GM18519 (cell line): Measurements from ENCODE around the gene CTIF.

Experiments used
- ATAC-seq: cut with Tn5 transposase; IDR thresholded peaks from one replicate; pipeline ENCODE4 v1.9.1; 2021; ENCODE audit warnings: mild to moderate bottlenecking, moderate library complexity; ENCODE audit not compliant: unreplicated experiment, low FRiP score

CTIF gene

DNA sequence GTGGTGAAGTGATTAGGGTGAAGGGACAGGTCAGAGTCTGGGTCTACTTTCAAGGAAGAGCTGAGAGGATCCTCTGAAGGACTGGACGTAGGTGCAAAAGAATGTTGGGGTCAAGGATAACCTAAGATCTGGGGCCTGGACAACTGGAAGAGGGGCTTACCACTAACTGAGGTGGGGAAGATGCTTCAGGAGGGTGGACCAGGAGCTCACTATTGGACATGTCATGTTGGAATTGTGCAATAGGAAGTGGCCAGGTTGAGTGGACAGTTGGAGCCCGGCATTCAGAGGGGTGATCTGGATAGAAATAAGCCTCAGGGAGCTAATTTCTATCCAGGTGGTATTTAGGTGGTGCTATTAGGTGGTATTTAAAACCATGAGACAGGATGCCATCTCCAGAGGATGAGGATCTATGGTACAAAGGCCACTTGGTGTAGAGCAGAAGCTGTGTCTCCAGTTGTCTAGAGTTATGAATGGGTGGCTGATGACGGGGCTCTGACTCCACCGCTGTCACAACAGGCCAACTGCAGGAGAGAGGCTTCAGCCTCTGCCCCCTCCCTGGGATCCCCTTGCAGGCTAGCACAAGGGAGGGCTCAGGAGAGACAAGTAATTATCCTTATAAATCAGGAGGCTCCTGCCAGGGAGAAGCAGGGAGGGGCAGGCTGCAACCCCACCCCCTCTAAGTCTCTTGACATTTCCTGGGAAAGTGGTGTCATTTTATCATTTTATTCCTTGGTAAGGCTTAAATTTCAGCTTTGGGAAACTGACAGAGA, 254.0 kb downstream of the CTIF start:
- ATAC-seq, result no peak

DNA sequence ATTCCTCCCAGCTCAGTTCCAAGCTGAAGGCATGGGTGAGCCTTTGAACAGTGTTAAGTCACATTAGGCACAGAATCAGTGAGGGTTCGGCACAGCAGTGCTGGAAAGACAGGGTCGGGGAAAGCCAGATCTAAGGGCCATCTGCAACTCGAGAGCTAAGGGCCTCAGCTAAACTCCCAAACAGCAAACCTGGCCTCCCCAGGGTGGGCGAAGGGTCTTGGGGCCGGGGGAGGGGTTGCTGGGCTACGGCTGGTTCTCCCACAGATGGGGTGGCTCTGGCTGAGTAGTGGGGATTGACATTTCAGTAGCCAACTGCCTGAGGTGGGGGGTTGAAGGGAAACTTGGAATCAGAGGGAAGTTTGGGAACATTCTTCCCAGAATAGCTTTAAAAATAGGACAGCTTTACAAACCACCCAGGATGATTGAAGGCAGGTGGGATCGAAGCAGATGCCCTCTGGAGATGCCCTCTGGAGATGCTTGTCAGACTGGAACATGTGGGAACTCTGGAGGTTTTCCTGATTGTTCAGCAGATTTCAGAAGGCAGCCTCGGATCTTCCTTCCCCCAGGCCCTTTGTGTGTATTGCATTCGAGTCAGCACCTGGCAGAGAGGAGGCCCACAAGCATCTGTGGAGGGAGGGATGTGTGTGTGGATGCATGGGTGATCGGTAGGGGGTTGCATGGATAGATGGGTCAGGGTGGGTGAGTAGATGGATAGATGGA, 255.6 kb downstream of the CTIF start:
- no peak for ATAC-seq

DNA sequence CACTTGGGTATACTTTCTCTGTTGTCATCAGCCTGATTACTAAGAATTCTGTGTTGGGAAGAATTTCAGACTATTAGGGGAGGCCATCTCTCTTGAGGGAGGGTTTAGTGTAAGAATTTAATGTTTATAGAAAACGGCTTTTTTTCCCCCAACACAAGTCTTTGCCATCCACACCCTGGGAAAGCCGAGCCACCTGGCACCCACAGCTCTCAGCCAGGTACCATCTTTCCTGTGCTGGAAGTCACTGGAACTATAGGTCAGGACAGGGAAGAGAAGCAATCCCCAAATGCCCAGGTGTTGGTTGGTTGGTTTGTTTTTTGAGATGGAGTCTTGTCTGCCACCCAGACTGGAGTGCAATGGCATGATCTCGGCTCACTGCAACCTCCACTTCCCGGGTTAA, 256.9 kb downstream of the CTIF start:
- ATAC-seq, result no peak

DNA sequence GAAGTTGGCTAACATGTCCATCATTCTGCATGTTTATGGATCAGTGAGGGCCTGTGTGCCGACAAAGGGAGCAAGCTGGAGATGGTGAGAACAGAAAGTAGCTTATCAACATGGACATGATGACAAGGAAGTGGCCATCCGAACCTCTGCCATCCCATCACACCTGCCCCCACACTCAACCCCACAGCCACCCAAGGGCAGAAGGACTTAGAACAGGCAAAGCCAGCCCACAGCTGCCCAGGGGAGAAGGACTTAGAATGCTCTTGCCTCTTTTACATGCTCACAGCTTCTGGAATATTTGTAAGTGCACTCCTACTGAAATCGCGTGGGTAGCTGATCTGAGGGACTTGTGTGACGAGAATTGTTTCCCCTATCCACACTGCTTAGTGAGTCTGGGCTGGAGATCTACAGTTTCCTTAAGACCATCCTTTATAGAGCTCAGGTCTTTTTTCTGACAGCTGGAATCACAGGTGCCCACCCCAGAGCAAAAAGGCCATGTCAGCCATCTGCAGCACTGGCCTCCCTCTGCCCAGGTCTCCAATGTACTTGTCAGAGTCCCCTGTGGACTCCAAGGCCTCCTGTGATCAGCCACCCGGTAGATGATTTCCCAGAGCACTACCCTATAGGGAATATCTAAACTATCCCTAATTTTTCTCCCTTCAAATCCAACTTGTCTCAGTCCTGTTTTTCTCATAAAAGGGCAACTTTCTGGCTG, 257.8 kb downstream of the CTIF start:
- no peak for ATAC-seq

DNA sequence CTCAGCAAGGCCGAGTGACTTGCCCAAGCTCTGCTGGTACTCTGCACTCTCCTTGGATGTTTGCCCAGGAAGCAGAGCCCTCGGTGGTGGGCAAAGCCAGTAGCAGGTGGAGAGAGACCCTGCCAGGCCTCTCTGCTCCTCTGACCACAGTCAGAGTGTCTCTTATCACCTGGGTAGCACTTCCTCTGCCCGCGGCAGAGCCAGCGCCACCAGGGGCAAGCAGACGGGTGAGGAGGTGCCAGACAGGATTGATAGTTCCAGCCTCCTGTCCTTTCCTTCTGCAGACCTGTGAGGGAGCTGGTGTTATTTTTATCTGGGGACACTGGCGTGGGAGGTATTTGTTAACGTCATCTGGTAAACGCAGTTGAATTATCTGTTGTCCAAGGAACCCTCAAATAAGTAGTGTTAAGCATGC, 259.0 kb downstream of the CTIF start:
- no peak for ATAC-seq

DNA sequence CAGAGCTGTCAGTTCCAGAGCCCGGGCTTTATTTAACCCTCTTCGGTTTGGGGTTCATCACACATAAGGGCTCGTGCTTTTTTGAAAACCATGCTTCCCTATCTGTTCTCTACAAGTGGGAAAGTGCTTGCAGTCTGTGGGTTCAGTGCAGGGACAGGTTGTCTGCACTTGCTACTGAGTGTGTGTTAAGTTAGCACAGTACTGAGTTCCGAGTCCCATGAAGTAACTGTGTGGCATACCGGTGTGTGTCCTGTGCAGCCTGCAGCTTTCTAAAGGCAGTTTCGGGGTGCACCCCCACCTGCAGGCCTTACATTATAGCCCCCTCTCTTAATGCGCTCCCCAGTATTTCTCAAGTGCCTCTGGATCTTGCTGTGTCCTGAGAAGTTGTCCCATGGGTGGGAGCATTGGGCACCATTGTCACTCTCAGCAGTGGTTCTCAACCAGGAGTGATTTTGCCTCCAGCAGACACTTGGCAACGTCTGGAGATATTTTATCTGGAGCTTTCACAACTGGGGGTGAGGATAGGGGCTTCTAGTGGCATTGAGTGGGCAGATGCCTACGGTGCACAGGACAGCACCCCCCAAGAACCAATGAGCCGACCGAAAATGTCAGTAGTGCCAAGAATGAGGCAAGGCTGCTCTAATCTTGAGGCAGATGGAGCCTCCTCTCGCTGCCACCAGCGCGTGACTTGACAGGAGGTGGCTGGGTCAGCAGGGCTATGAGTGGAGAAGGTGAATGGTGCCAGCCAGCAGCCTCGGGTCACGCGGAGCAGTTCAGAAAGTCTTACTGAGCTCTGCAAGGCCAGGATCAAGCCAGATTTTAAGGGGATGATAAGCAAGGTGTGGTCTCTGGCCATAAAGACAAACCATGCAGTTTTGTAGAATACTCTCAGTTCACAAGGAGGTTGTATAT, 259.8 kb downstream of the CTIF start:
- no peak for ATAC-seq

DNA sequence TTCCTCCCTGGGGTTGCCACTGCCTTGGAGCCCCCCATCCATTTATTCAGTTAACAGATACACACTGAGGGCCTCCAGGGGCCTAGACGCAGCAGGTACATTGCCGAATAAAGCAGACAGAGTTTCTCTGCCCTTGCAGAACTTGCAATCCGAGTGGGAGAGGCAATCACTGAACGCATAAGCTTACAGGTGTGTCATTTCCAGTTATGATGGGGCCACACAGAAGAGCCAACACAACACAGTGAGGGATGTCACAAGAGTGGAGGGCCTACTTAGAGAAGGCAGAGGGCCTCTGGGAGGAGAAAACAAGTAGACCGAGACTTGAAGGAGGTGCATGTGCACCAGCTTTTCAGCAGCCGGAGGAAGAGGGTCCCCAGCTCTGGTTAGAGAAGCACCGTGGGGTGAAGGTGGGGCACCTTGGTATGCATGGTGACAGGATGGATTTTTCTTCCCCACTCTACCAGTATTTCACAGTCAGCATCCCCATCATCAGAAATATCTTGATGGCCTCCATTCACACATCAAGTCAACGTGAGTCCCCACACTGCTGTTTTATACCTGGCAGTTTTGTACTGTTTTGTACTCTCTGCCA, 261.0 kb downstream of the CTIF start:
- no peak for ATAC-seq

DNA sequence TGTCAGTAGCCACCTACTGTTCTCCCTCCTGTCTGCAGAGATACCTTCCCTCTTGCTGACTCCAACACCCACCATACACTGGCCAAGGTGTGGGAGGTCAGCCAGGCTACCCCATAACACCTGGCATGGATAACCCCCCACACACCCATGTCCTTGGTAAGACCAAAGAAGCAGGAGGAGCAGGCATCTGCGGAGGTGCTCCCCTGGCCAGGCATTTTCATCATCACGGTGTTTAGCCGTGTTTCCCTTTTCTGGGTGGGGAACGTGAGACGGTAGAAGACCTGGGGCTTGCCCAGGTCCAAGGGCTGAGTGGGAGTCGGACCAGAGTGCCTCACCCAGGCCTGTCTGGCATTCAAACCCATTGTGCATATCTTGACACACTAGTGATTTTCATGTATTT, 261.6 kb downstream of the CTIF start:
- ATAC-seq, result no peak

DNA sequence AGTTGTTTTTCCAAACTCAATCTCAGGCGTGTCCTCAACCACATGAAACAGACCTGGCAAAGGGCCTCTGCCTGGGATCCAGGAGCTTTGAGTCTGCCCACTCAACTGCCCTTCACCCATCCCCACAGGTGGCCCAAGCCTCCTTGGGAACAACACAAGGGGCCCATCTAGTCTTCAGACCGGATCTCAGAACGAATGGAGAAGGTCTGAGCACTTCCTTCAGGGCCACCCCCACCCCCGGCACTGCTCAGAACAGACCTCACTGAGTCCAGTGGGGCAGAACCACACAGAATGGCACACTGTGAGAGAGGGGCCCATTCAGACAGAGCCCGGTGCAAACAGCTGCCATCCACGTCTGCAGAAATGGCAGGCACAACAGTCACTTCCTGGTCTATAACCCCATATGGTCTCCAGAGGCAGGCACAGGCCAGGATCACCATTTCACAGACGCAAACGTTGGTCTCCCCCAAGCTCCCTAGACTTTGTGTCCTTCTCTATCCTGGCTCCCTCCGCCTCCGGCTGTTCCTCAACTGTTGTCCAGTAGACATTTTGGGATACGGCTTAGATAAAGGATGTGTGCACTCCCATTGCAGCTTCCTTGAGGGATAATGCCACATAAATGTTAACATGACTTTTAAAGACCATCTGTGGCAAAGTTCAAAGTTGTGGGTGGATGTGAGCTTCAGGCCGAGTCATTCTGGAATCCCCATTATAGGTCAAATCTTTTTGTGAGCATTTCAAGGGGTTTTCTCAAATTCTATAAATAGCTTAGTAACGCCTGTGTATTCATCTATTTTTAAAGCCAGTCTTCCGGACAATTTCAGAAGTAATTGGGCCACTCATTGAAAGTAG, 262.3 kb downstream of the CTIF start:
- ATAC-seq, result peak; percentile 41

DNA sequence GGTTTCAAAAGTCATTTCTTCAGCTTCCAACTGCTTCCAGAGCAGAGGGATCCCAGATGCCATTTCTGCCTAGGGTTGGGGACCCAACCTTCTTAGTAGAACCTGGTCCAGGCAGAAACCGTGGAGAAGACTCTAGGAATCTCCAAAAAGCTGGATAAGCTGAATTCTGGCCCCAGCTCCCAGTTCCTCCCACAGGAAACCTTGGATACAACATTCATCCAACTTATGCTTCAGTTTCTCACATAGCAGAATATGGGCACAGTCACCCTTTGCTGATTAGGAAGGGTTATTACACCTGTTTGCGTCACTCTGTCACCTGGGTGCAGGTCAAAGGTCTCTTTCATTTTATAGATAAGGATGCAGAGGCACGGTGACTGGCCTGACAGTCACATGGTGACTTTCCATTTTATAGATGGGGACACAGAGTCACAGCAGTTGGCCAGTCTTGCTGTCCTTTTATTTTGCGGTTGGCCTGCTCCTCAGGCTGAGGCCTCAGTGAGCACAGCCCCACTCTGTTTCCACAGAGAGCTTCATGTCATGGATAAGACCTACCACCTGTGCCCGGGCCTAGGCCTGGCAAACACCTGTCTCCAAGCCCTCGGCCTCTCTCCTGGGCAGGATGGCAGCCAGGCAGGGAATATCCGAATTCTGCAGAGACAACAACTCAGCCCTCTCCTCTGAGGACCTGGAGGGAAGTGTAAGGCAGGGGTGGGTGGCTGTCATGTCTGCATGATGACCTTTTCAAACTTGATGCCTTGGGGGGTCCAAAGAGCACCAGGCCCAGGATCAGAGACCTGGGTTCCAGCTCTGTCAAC, 263.1 kb downstream of the CTIF start:
- ATAC-seq, result no peak

DNA sequence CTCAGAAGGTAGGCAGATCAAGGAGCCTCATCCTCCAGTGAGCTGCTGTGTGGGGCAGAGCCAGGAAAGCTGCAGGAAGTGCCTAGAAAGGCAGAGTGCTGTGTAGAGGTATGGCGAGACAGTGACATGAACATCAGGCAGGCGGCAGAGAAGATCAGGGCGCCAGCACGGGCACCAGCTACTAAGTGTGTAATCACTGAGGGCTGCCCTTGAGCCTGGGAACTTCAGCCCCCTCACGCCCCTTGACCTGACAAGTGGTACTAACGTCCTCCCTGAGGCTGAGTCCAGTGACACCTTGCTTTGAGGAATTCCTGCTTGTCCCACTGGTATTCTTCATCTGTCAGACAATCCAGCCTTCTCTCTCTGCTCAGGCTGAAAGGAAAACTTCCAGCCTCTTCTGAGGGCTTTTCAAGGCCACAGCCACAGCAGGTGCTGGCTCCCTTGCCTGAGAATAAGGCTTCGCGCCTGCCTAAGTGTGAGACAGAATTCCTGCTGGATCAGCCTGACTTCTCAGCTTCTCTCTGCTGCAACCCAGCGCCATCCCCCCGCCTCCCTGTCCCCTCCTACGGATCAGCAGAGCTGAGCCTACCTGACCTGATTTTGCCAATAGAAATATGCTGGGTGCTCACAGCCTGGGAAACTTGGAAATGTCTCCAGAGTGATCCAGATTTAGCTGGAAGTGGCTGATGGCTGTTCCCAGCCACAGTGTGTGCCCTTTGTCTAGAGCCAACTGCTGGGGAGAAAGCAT, 263.9 kb downstream of the CTIF start:
- no peak for ATAC-seq

DNA sequence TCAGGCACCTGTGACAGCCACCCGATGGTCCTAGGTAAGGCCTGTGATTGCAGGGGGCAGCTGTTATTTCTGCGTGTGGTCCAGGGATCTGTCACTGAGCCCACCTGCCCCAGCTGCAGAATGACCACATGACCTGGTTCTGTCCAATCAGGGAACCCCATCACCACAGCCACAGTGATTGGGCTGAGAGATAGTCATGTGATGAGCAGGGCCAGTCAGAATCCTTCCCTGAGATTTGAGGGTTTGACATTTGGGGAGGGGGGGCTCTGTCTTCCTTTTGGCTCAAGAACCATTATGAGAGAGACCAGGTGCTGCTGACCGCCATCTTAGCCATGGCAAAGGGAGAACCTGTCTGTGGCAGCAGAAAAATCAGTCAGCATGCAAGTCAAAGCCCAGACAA, 264.7 kb downstream of the CTIF start:
- ATAC-seq, result no peak

DNA sequence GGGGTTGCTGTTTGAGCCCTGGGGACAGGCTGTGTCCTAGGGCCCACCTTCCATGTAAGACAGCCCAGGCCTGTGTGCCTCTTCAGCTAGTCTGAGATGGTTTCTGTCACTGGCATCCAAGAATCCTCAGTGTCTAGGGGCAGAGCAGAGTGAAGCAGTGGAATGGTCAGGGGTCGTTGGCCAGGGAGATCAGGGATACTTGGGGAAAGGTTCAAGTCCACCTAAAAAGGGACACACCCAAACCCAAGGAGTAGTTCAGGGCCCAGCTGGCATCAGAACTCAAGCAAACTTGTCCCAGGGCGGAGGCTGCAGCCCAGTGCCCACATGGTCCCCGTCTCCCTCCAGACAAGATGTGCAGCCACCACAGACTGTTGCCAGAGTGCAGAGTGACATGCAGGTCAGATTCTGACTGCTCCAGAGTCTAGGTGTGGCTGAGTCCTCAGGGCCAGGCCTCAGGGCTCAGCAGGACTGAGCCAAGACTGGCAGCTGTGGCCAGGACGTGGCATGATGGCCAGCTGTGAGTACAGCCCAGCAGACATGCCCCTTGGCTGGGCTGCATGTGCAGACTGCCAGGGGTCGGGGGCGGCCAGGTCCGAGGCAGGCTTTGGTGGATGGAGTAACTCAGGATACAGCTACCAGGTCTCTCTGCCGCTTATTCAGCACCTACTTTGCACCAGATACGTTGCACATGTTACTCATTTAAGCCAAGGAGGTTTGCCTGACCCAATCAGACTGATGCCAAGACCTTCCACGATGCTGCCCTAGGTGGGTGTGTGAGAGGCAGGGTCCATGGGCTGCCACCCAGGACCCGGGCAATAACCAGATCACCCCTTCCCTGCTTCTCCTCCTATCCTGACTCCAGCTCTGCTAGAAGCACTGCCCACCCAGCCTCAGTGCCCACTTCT, 265.4 kb downstream of the CTIF start:
- ATAC-seq, result no peak

DNA sequence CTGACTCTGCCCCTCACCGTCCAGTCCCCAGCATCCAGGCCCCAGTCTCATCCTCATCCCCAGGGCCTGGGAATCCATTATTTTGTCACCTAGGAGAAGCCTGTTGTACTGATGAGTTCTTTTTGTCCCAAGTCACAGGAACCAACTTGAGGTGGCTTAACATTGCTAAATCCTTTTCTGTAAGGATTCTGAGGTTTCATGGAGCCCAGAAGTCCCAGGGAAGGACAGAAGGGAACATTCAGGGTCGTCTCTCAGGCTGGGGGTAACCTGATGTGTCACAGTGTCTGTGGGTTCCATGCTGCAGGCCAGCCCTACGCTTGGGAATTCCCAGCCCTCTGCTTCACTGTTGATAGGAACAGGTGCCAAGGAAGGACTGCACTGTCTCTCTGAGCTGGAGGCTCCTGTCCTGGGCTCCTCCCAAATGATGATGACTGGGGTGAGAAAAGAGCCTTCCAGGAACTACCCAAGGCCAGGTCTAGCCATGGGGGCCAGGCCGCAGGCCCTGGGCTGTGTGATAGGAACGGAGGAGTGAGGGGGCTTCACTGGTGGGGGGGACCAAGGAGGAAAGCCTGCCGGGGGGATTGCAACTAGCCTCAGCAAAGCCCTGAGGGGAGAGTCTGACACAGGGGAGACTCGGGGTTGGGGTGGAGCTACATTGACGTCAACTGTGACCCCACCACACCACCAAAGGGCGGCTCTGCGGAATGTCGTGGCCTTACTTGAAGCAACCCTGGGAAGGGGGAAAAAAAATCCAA, 266.2 kb downstream of the CTIF start:
- no peak for ATAC-seq

DNA sequence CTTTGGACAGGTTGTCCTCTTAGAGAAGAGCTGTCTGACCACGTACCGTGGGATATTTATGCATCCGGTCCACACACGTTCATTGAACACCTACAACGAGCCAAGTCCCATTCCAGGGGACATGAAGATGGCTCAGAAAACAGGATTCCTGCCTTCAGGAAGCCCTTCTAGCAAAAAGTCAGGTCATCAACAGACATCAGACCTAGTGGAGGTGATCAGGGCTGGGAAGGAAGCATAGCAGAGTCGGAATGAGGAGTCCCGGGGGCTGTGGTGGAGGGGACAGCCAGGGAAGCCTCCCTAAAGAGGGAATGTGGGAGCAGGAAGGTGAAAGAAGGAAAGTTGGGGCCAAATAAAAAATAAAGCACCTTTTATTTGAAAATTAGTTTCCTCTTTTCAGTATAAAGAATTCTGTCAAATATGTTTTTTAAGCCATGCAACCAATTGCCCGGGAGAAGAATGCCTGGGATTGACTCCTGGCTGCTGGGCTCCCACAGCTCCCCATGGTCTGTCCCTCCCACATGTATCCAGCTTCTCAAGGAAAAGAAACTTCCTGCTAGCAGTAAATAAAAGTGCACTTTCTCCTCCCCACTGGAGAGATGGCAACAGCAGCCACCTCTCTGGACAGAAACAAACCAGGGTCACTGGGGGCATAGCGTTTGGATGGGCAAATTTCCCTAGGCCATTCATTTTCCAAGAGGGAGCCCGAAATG, 267.1 kb downstream of the CTIF start:
- no peak for ATAC-seq
